Esophagus (tissue), 2 donors: ENCODE measurements around the gene SNTB2. TPM values are rescaled to one million over a fixed set of nuclear protein-coding genes. Genes with fewer than 3 reads are reported as not detected.

Experiments used
- H3K27ac ChIP-seq, 2 donors: one replicate each; pipeline ENCODE4 v1.5.1; 2013; ENCODE audit warnings: low read depth in 2 of 2, mild to moderate bottlenecking in 2 of 2, inconsistent platforms in 1 of 2, low read length in 1 of 2, moderate library complexity in 1 of 2
- H3K27me3 ChIP-seq, 2 donors: one replicate each; pipeline ENCODE4 v1.6.1; 2013; ENCODE audit warnings: low read length in 2 of 2, control low read depth in 1 of 2, mild to moderate bottlenecking in 1 of 2; ENCODE audit not compliant: insufficient read depth in 2 of 2, control insufficient read depth in 1 of 2
- H3K36me3 ChIP-seq, 2 donors: one replicate each; pipeline ENCODE4 v1.6.1; 2013; ENCODE audit warnings: low read length in 1 of 2; ENCODE audit not compliant: control insufficient read depth in 2 of 2, insufficient read depth in 2 of 2
- H3K4me1 ChIP-seq, 2 donors: one replicate each; pipeline ENCODE4 v1.6.1; 2013; ENCODE audit warnings: low read length in 1 of 2; ENCODE audit not compliant: control insufficient read depth in 2 of 2, insufficient read depth in 2 of 2
- H3K4me3 ChIP-seq, 2 donors: one replicate each; pipeline ENCODE4 v1.5.1; 2013; ENCODE audit warnings: low read length in 2 of 2, mild to moderate bottlenecking in 2 of 2, low read depth in 1 of 2, moderate library complexity in 1 of 2
- H3K9me3 ChIP-seq, 2 donors: one replicate each; pipeline ENCODE4 v1.6.1; 2013; ENCODE audit warnings: mild to moderate bottlenecking in 2 of 2, low read depth in 1 of 2, low read length in 1 of 2, moderate library complexity in 1 of 2; ENCODE audit not compliant: control insufficient read depth in 2 of 2, insufficient read depth in 1 of 2
- WGBS, 2 donors: extraction: QIAGEN DNeasy Blood & Tissue Kit; methylation state at CpG; one replicate each; pipeline ENCODE4 v1.1.7; 2013; 5-methylcytosine and 5-hydroxymethylcytosine counted together
- polyA plus RNA-seq, 2 donors: library from polyadenylated mRNA; stranded (reverse); fragments of 200-250 nt; gene quantifications; one replicate each; pipeline ENCODE4 v1.2.3, GENCODE V29; 2013
- donor health status: healthy with polysubstance abuse.
- donor health status: Bipolar disorder and iron deficiency.

The SNTB2 gene
- polyA plus RNA-seq, 2 donors: 4.3 to 4.4 TPM

- WGBS, 2 donors: 76 to 85% methylated on average over 3 of the region's 3 CpGs
- Histone ChIP-seq H3K4me3 (no peak overlapping the region), H3K9me3 (no peaks in the 10 kb centered on the region), H3K36me3 (peaks cover 0 to 2% of the 10 kb centered on the region in 2 donors), H3K27ac (no peak overlapping the region), H3K4me1 (no peaks in the 10 kb centered on the region), H3K27me3 (no peaks in the 10 kb centered on the region)
Measured at GRCh38 chr16:69270395-69270794, 83.4 kb downstream of the SNTB2 start.

- no peaks in the 10 kb centered on the region for H3K4me1 ChIP-seq
- peaks cover 0 to 2% of the 10 kb centered on the region in 2 donors for H3K36me3 ChIP-seq
- no peaks in the 10 kb centered on the region for H3K9me3 ChIP-seq
- no peak overlapping the region for H3K4me3 ChIP-seq
- WGBS, 2 donors: 90 to 96% methylated on average over 2 of the region's 2 CpGs
- H3K27ac ChIP-seq: no peak overlapping the region
- no peaks in the 10 kb centered on the region for H3K27me3 ChIP-seq
Measured at GRCh38 chr16:69270831-69271230, 83.9 kb downstream of the SNTB2 start.

GRCh38 chr16:69273009-69273408, 86.0 kb downstream of the SNTB2 start:
- H3K4me1 ChIP-seq: no peaks in the 10 kb centered on the region
- H3K27me3 ChIP-seq: no peaks in the 10 kb centered on the region
- WGBS, 2 donors: 76 to 88% methylated on average over 4 of the region's 4 CpGs
- no peaks in the 10 kb centered on the region for H3K9me3 ChIP-seq
- H3K27ac ChIP-seq: no peak overlapping the region
- no peak overlapping the region for H3K4me3 ChIP-seq
- peaks cover 0 to 2% of the 10 kb centered on the region in 2 donors for H3K36me3 ChIP-seq

GRCh38 chr16:69274699-69275235, 87.8 kb downstream of the SNTB2 start:
- no peak overlapping the region for H3K27ac ChIP-seq
- peaks cover 0 to 2% of the 10 kb centered on the region in 2 donors for H3K36me3 ChIP-seq
- no peaks in the 10 kb centered on the region for H3K9me3 ChIP-seq
- H3K4me3 ChIP-seq: no peak overlapping the region
- WGBS, 2 donors: 68 to 72% methylated on average over 4 of the region's 4 CpGs
- H3K4me1 ChIP-seq: no peaks in the 10 kb centered on the region
- H3K27me3 ChIP-seq: no peaks in the 10 kb centered on the region

GRCh38 chr16:69276148-69277115, 89.5 kb downstream of the SNTB2 start:
- Histone ChIP-seq H3K4me1 (no peaks in the 10 kb centered on the region), H3K27ac (peak overlapping the region in 1 of 2 donors; percentile 6), H3K27me3 (no peaks in the 10 kb centered on the region), H3K9me3 (no peaks in the 10 kb centered on the region), H3K4me3 (no peak overlapping the region), H3K36me3 (peaks cover 0 to 2% of the 10 kb centered on the region in 2 donors)
- WGBS, 2 donors: 41 to 50% methylated on average over 7 of the region's 7 CpGs

GRCh38 chr16:69277413-69277812, 90.4 kb downstream of the SNTB2 start:
- H3K27me3 ChIP-seq: no peaks in the 10 kb centered on the region

GRCh38 chr16:69283851-69284250, 96.9 kb downstream of the SNTB2 start:
- Histone ChIP-seq H3K4me3 (no peak overlapping the region), H3K36me3 (no peaks in the 10 kb centered on the region), H3K9me3 (no peaks in the 10 kb centered on the region), H3K27ac (no peak overlapping the region), H3K4me1 (no peaks in the 10 kb centered on the region), H3K27me3 (no peaks in the 10 kb centered on the region)
- WGBS, 2 donors: 86% methylated on average over 4 of the region's 4 CpGs

More at GRCh38 chr16:69277413-69277812, 90.4 kb downstream of the SNTB2 start:
- no peaks in the 10 kb centered on the region for H3K4me1 ChIP-seq
- no peaks in the 10 kb centered on the region for H3K9me3 ChIP-seq
- H3K27ac ChIP-seq: no peak overlapping the region
- WGBS, 2 donors: 63 to 78% methylated on average over 1 of the region's 1 CpG
- no peak overlapping the region for H3K4me3 ChIP-seq
- peaks cover 0 to 2% of the 10 kb centered on the region in 2 donors for H3K36me3 ChIP-seq

- no peak overlapping the region for H3K27ac ChIP-seq
- H3K4me1 ChIP-seq: no peaks in the 10 kb centered on the region
- H3K4me3 ChIP-seq: no peak overlapping the region
- H3K9me3 ChIP-seq: no peaks in the 10 kb centered on the region
- no peaks in the 10 kb centered on the region for H3K36me3 ChIP-seq
- 80 to 85% methylated on average over 4 of the region's 4 CpGs for WGBS, 2 donors
- no peaks in the 10 kb centered on the region for H3K27me3 ChIP-seq
Measured at GRCh38 chr16:69285240-69285639, 98.3 kb downstream of the SNTB2 start.

GRCh38 chr16:69286941-69287713, 100.2 kb downstream of the SNTB2 start:
- 62 to 66% methylated on average over 13 of the region's 13 CpGs for WGBS, 2 donors
- Histone ChIP-seq H3K9me3 (no peaks in the 10 kb centered on the region), H3K27ac (no peak overlapping the region), H3K4me1 (no peaks in the 10 kb centered on the region), H3K4me3 (no peak overlapping the region), H3K27me3 (no peaks in the 10 kb centered on the region), H3K36me3 (no peaks in the 10 kb centered on the region)
